SK-N-SH (cell line): ENCODE measurements around the gene RBM33. TPM values are rescaled to one million over a fixed set of nuclear protein-coding genes. Genes with fewer than 3 reads are reported as not detected.

Source experiments
- CTCF ChIA-PET: fragments of 300-600, 350-600 bp; formaldehyde crosslinking; extraction: SDS; loops from one replicate; lab custom pipeline; 2021; lab: Yijun Ruan, JAX
- POLR2A ChIA-PET: fragments of 350-600 bp; sonication (Branson Sonifier 250); formaldehyde crosslinking; extraction: SDS; loops from one replicate; lab custom pipeline; 2020; ENCODE audit warnings: antibody characterized with exemption, inconsistent platforms; lab: Yijun Ruan, JAX
- DNase-seq: peaks from one replicate; pipeline ENCODE4 v3.0.0; 2012
- H2AFZ ChIP-seq: fragments of 200-600 bp; sonication (generic); 2 replicates; pipeline ENCODE4 v1.8.1; 2016; ENCODE audit warnings: antibody characterized with exemption, mild to moderate bottlenecking, low read depth
- H3F3A ChIP-seq: fragments of 200-600 bp; sonication (generic); replicated peaks from 2 replicates; pipeline ENCODE3; 2016; ENCODE audit warnings: antibody characterized with exemption, mild to moderate bottlenecking; ENCODE audit not compliant: insufficient read depth
- H3K27ac ChIP-seq, 2 experiments: fragments of 200-500 bp in 1 of 2; fragments of 200-600 bp in 1 of 2; sonication (Bioruptor generic) in 1 of 2; sonication (generic), shearing (Covaris generic) in 1 of 2; 2 replicates each; pipeline versions ENCODE4 v1.5.1 to v1.6.1; 2014 to 2016; ENCODE audit warnings: low read depth in 2 of 2, inconsistent platforms in 1 of 2, low read length in 1 of 2, mild to moderate bottlenecking in 1 of 2, mixed read lengths in 1 of 2
- H3K27me3 ChIP-seq: fragments of 200-600 bp; sonication (generic), shearing (Covaris generic); 2 replicates; pipeline ENCODE4 v1.6.1; 2016; ENCODE audit warnings: mixed run types; ENCODE audit not compliant: insufficient read depth
- H3K36me3 ChIP-seq, 2 experiments: fragments of 200-500 bp in 1 of 2; fragments of 200-600 bp in 1 of 2; sonication (Bioruptor generic) in 1 of 2; sonication (generic) in 1 of 2; replicated peaks in 1 of 2; 2 replicates each; pipeline versions ENCODE3 to v1.5.1; 2014 to 2016; ENCODE audit warnings: low read length in 1 of 2, mild to moderate bottlenecking in 1 of 2; ENCODE audit not compliant: insufficient read depth in 2 of 2, control insufficient read depth in 1 of 2
- H3K4me1 ChIP-seq, 2 experiments: fragments of 200-500 bp in 1 of 2; fragments of 200-600 bp in 1 of 2; sonication (Bioruptor generic) in 1 of 2; sonication (generic), shearing (Covaris generic) in 1 of 2; 2 replicates each; pipeline versions ENCODE4 v1.5.1 to v1.6.1; 2014 to 2016; ENCODE audit warnings: low read depth in 1 of 2, low read length in 1 of 2, mixed run types in 1 of 2; ENCODE audit not compliant: insufficient read depth in 2 of 2, control insufficient read depth in 1 of 2
- H3K4me2 ChIP-seq: fragments of 200-600 bp; sonication (generic), shearing (Covaris generic); 2 replicates; pipeline ENCODE4 v1.6.1; 2017; ENCODE audit warnings: mixed run types
- H3K4me3 ChIP-seq, 2 experiments: fragments of 200-500 bp in 1 of 2; fragments of 200-600 bp in 1 of 2; sonication (Bioruptor generic) in 1 of 2; sonication (generic), shearing (Covaris generic) in 1 of 2; 2 replicates each; pipeline versions ENCODE4 v1.5.1 to v1.8.1; 2014 to 2016; ENCODE audit warnings: low read depth in 2 of 2, inconsistent platforms in 1 of 2, low read length in 1 of 2, mild to moderate bottlenecking in 1 of 2, mixed read lengths in 1 of 2, moderate library complexity in 1 of 2
- H3K79me2 ChIP-seq: fragments of 200-600 bp; sonication (generic); 2 replicates; pipeline ENCODE4 v1.8.1; 2017; ENCODE audit warnings: mild to moderate bottlenecking; ENCODE audit not compliant: insufficient read depth
- H3K9ac ChIP-seq: fragments of 200-600 bp; sonication (generic); 2 replicates; pipeline ENCODE4 v1.6.1; 2017; ENCODE audit warnings: mixed run types
- H3K9me2 ChIP-seq: fragments of 200-600 bp; sonication (generic); 2 replicates; pipeline ENCODE4 v1.6.1; 2017; ENCODE audit warnings: mixed run types
- H3K9me3 ChIP-seq: fragments of 200-600 bp; sonication (generic); 2 replicates; pipeline ENCODE4 v1.6.1; 2017; ENCODE audit warnings: mixed run types, mild to moderate bottlenecking, moderate library complexity
- H4K20me1 ChIP-seq: fragments of 200-600 bp; sonication (generic); 2 replicates; pipeline ENCODE4 v1.6.1; 2017; ENCODE audit warnings: mild to moderate bottlenecking, mixed run types; ENCODE audit not compliant: insufficient read depth
- CHD2 ChIP-seq: fragments of 150-350 bp; IDR thresholded peaks from 2 replicates; pipeline ENCODE4 v1.6.1; 2018; ENCODE audit warnings: low read length; ENCODE audit not compliant: partially characterized antibody
- CTCF ChIP-seq: fragments of 200-600 bp; sonication (generic); IDR thresholded peaks from 2 replicates; pipeline ENCODE4 v1.6.1; 2017; ENCODE audit warnings: antibody characterized with exemption, mild to moderate bottlenecking, moderate library complexity
- ELF1 ChIP-seq: IDR thresholded peaks from 2 replicates; pipeline ENCODE4 v1.4.0; 2012
- EZH2phosphoT487 ChIP-seq: fragments of 200-600 bp; sonication (generic); IDR thresholded peaks from 2 replicates; pipeline ENCODE4 v1.6.1; 2017; ENCODE audit warnings: low read depth, mixed run types, mild to moderate bottlenecking, antibody characterized with exemption, moderate library complexity, borderline replicate concordance
- GABPA ChIP-seq: IDR thresholded peaks from 2 replicates; pipeline ENCODE4 v1.4.0; 2012; ENCODE audit warnings: low read depth, mild to moderate bottlenecking
- GATA2 ChIP-seq: sonication (generic); formaldehyde crosslinking; IDR thresholded peaks from 2 replicates; pipeline ENCODE4 v1.5.0; 2020; ENCODE audit warnings: mild to moderate bottlenecking, missing genetic modification reagents
- JUND ChIP-seq: IDR thresholded peaks from 2 replicates; pipeline ENCODE4 v1.4.0; 2012
- MEF2A ChIP-seq: IDR thresholded peaks from 2 replicates; pipeline ENCODE4 v1.4.0; 2012; ENCODE audit warnings: low read depth, borderline replicate concordance
- NFIC ChIP-seq: IDR thresholded peaks from 2 replicates; pipeline ENCODE4 v1.4.0; 2012; ENCODE audit warnings: borderline replicate concordance
- POLR2AphosphoS5 ChIP-seq: IDR thresholded peaks from 2 replicates; pipeline ENCODE4 v1.6.1; 2012; ENCODE audit warnings: low read depth, low read length
- REST ChIP-seq: IDR thresholded peaks from 2 replicates; pipeline ENCODE4 v1.6.1; 2012; ENCODE audit warnings: mild to moderate bottlenecking, low read depth, low read length, moderate library complexity
- RFX5 ChIP-seq: IDR thresholded peaks from 2 replicates; pipeline ENCODE4 v1.6.1; 2012; ENCODE audit warnings: mild to moderate bottlenecking, improper control_type of control experiment, low read length
- RXRA ChIP-seq: IDR thresholded peaks from 2 replicates; pipeline ENCODE4 v1.4.0; 2012; ENCODE audit warnings: low read depth, mild to moderate bottlenecking, borderline replicate concordance
- SIN3A ChIP-seq: IDR thresholded peaks from 2 replicates; pipeline ENCODE4 v1.6.1; 2012; ENCODE audit warnings: low read depth, mild to moderate bottlenecking, low read length, moderate library complexity, borderline replicate concordance
- SMC3 ChIP-seq: IDR thresholded peaks from 2 replicates; pipeline ENCODE4 v1.6.1; 2012; ENCODE audit warnings: low read depth, low read length, improper control_type of control experiment
- YY1 ChIP-seq: IDR thresholded peaks from 2 replicates; pipeline ENCODE4 v1.4.0; 2012; ENCODE audit warnings: low read depth, mild to moderate bottlenecking
- ZBTB33 ChIP-seq: IDR thresholded peaks from 2 replicates; pipeline ENCODE4 v1.4.0; 2012; ENCODE audit warnings: low read depth, borderline replicate concordance
- WGBS: methylation state at CpG from one replicate; pipeline ENCODE4 v1.1.6; 2017; ENCODE audit warnings: low lambda C conversion rate; 5-methylcytosine and 5-hydroxymethylcytosine counted together
- polyA plus RNA-seq, 3 experiments: library from polyadenylated mRNA; depleted of rRNA; stranded (reverse); fragments of >200 nt; gene quantifications; 2 replicates each; pipeline ENCODE4 v1.2.3, GENCODE V29; 2012
- TF ChIP-seq, protein P1 (sequence below): fragments of 150-350 bp; IDR thresholded peaks from 2 replicates; pipeline ENCODE4 v1.6.1; 2017; ENCODE audit warnings: antibody characterized with exemption, low read length, low read depth, borderline replicate concordance
- TF ChIP-seq, protein P2 (sequence below): IDR thresholded peaks from 2 replicates; pipeline ENCODE4; 2012

RBM33 gene
- polyA plus RNA-seq, 1 of the 3 experiments (the other 2 are of a cell fraction), result 13.8 TPM

DNA sequence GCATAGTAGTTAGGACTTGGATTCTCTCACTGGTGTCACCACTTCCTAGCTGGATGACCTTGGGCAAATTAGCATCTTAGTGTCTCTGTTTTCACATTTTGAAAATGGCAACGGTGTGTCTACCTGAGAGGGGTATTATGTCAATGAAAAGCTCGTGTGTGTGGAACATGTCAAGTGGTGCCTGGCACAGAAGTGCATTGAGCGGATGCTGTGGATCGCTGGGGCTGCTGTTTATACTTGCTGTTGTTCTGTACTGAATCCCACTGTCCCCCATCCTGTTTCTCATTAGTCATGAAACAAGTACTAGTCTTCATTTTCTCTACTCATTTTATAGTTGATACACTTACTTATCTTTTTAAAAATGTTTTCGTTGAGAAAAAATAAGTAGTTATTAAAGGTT, 26.1 kb downstream of the RBM33 start (continued):
- TF ChIP-seq ZBTB33, result no peak
- TF ChIP-seq CTCF, result no peak
- TF ChIP-seq ELF1, result no peak
- TF ChIP-seq, all 33 proteins: peak for 0

- TF ChIP-seq GATA2 (CRISPR knock-in tag) (no peak), EZH2phosphoT487 (no peak), JUND (no peak), SMC3 (no peak), NFIC (no peak), POLR2AphosphoS5 (no peak), CHD2 (no peak), GABPA (no peak), YY1 (no peak), MEF2A (no peak), RFX5 (no peak), RXRA (no peak), SIN3A (no peak), REST (no peak), ELF1 (no peak)
- TF ChIP-seq, protein P1, sequence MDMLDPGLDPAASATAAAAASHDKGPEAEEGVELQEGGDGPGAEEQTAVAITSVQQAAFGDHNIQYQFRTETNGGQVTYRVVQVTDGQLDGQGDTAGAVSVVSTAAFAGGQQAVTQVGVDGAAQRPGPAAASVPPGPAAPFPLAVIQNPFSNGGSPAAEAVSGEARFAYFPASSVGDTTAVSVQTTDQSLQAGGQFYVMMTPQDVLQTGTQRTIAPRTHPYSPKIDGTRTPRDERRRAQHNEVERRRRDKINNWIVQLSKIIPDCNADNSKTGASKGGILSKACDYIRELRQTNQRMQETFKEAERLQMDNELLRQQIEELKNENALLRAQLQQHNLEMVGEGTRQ, result no peak
- TF ChIP-seq, protein P2, sequence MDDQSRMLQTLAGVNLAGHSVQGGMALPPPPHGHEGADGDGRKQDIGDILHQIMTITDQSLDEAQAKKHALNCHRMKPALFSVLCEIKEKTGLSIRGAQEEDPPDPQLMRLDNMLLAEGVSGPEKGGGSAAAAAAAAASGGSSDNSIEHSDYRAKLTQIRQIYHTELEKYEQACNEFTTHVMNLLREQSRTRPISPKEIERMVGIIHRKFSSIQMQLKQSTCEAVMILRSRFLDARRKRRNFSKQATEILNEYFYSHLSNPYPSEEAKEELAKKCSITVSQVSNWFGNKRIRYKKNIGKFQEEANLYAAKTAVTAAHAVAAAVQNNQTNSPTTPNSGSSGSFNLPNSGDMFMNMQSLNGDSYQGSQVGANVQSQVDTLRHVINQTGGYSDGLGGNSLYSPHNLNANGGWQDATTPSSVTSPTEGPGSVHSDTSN, result no peak
- Histone ChIP-seq H3K27ac (no peak overlapping the region), H3K9me2 (no peaks in the 10 kb centered on the region), H3K4me3 (no peak overlapping the region), H3F3A (peaks cover 19% of the 10 kb centered on the region), H2AFZ (no peak overlapping the region), H3K36me3 (peaks cover 17 to 46% of the 10 kb centered on the region in 2 experiments), H3K4me1 (peaks cover 12 to 17% of the 10 kb centered on the region in 2 experiments; a peak in 3 of 4 replicates), H3K9ac (no peak overlapping the region), H4K20me1 (peaks cover 44% of the 10 kb centered on the region), H3K4me2 (no peak overlapping the region), H3K79me2 (peaks cover 83% of the 10 kb centered on the region), H3K9me3 (no peaks in the 10 kb centered on the region), H3K27me3 (no peaks in the 10 kb centered on the region)
- CTCF ChIA-PET, result no interaction called here
- WGBS, result 93% methylated on average over 3 of the region's 3 CpGs
- POLR2A ChIA-PET, result no interaction called here
- DNase-seq, result no peak
These were observed 30.1 kb downstream of the RBM33 start for GRCh38 chr7:155674556-155674955.
